ENCODE results near the gene ATF2.
"Not testable (repeated sequence)": the region's sequence is repeated elsewhere in the genome, so short reads cannot be mapped to it uniquely, and the experiment has no call there.

Gene ATF2

GRCh38 chr2:175084117-175084516 lies 83.9 kb downstream of the ATF2 start:
- DNase-seq (ENCODE audit: low read depth): not testable (repeated sequence)

- no peak for DNase-seq (ENCODE audit: low read depth)
Observed at GRCh38 chr2:175080479-175080878, 87.5 kb downstream of the ATF2 start.

- DNase-seq (ENCODE audit: low read depth): no peak
Observed at GRCh38 chr2:175076272-175076671, 91.7 kb downstream of the ATF2 start.

- no peak for DNase-seq (ENCODE audit: low read depth)
Observed at GRCh38 chr2:175074478-175074877, 93.5 kb downstream of the ATF2 start.

GRCh38 chr2:175068534-175068933 lies 99.5 kb downstream of the ATF2 start:
- no peak for DNase-seq (ENCODE audit: low read depth)

GRCh38 chr2:175066411-175066810 lies 101.6 kb downstream of the ATF2 start:
- no peak for DNase-seq (ENCODE audit: low read depth)

- no peak for DNase-seq (ENCODE audit: low read depth)
Observed at GRCh38 chr2:175064797-175065196, 103.2 kb downstream of the ATF2 start.

GRCh38 chr2:175063741-175064140 lies 104.3 kb downstream of the ATF2 start:
- no peak for DNase-seq (ENCODE audit: low read depth)

GRCh38 chr2:175062787-175063585 lies 105.0 kb downstream of the ATF2 start:
- DNase-seq (ENCODE audit: low read depth): no peak

- no peak for DNase-seq (ENCODE audit: low read depth)
Observed at GRCh38 chr2:175057078-175057685, 110.8 kb downstream of the ATF2 start.

GRCh38 chr2:175055993-175056392 lies 112.0 kb downstream of the ATF2 start:
- no peak for DNase-seq (ENCODE audit: low read depth)

- no peak for DNase-seq (ENCODE audit: low read depth)
Observed at GRCh38 chr2:175054340-175054739, 113.7 kb downstream of the ATF2 start.

- DNase-seq (ENCODE audit: low read depth): no peak
Observed at GRCh38 chr2:175049661-175050060, 118.3 kb downstream of the ATF2 start.

- DNase-seq (ENCODE audit: low read depth): no peak
Observed at GRCh38 chr2:175048275-175048674, 119.7 kb downstream of the ATF2 start.

- DNase-seq (ENCODE audit: low read depth): no peak
Observed at GRCh38 chr2:175039490-175039889, 128.5 kb downstream of the ATF2 start.

- no peak for DNase-seq (ENCODE audit: low read depth)
Observed at GRCh38 chr2:175039031-175039430, 129.0 kb downstream of the ATF2 start.

- DNase-seq (ENCODE audit: low read depth): no peak
Observed at GRCh38 chr2:175037941-175038340, 130.1 kb downstream of the ATF2 start.

- peak; percentile 5 for DNase-seq (ENCODE audit: low read depth)
Observed at GRCh38 chr2:175036582-175037018, 131.4 kb downstream of the ATF2 start.

GRCh38 chr2:175035806-175036205 lies 132.2 kb downstream of the ATF2 start:
- DNase-seq (ENCODE audit: low read depth): no peak

GRCh38 chr2:175034716-175035115 lies 133.3 kb downstream of the ATF2 start:
- DNase-seq (ENCODE audit: low read depth): no peak

GRCh38 chr2:175030380-175031271 lies 137.4 kb downstream of the ATF2 start:
- DNase-seq (ENCODE audit: low read depth): no peak

GRCh38 chr2:175027755-175028154 lies 140.2 kb downstream of the ATF2 start:
- no peak for DNase-seq (ENCODE audit: low read depth)

- DNase-seq (ENCODE audit: low read depth): no peak
Observed at GRCh38 chr2:175026385-175026784, 141.6 kb downstream of the ATF2 start.
